ENCODE measurements around the gene CNTRL. TPM values are rescaled to one million over a fixed set of nuclear protein-coding genes. Genes with fewer than 3 reads are reported as not detected.

Gene CNTRL
- polyA plus RNA-seq, 1 donor from 2014 or later: 16.0 TPM

DNA sequence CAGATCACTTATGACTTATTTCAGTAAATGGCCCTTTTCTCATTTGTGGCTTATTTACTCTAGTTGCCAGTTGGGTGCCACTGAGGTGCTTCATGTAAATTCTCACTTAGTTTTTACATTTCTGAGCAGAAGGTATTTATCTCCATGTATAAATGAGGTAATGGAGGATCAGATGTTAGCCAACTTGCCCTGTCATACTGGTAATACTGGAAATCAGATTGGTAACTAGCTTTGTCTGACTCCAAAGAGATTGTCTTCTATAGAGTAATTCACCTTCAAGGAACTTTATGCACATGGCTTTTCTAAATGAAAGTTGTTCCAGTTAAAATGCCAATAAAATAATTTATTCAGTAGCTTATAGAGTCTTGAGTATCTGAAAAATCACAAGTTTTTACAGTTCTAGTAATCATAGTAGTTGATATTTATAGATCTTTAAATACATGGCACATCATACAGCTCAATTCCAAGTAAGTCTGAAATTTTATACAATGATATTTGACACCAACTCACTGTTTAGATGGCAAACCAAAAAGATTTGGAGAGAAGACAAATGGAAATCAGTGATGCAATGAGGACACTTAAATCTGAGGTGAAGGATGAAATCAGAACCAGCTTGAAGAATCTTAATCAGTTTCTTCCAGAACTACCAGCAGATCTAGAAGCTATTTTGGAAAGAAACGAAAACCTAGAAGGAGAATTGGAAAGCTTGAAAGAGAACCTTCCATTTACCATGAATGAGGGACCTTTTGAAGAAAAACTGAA, 98.2 kb downstream of the CNTRL start:
- Histone ChIP-seq H3K27ac (ENCODE audit: low read length) (no peak overlapping the region), H3K36me3 (ENCODE audit: insufficient read depth, low read length) (peaks cover 14% of the 10 kb centered on the region), H3K4me3 (ENCODE audit: low read length) (no peak overlapping the region)

DNA sequence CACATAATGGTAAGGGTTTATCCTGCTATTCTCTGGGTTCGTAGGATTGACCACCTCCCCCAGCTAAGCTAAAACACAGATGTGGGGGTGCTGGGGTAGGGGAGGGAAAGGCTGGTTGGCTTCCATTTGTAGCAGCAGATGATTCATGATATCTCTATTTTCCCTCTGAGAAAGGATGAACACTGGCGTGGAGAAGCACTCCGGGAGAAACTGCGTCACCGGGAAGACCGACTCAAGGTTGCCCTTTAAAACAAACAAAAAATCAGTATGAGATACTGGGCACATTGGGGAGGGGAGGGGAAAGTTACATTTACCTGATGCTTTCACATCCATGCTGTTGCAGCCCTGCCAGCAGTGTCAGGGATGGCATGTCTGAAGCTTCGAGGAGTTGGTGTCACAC, 98.7 kb downstream of the CNTRL start:
- no peaks in the 10 kb centered on the region for H3F3A ChIP-seq (ENCODE audit: insufficient read depth, low read length, poor library complexity, severe bottlenecking)
- H3K27me3 ChIP-seq (ENCODE audit: insufficient read depth, low read depth, low read length): no peaks in the 10 kb centered on the region
- H3K4me3 ChIP-seq (ENCODE audit: low read length): no peak overlapping the region
- TF ChIP-seq RAD21 (conservative IDR thresholded peaks at IDR 0.05) (no peak), TAF1 (IDR thresholded peaks at IDR 0.05; ENCODE audit: low read depth) (no peak), POLR2AphosphoS5 (IDR thresholded peaks at IDR 0.05) (no peak), SMC3 (conservative IDR thresholded peaks at IDR 0.05; ENCODE audit: poor library complexity) (no peak), EZH2 (IDR thresholded peaks at IDR 0.05; ENCODE audit: borderline replicate concordance, insufficient read depth, low read length, poor library complexity, severe bottlenecking) (no peak), EP300 (conservative IDR thresholded peaks at IDR 0.05; ENCODE audit: poor library complexity, severe bottlenecking) (no peak), MXI1 (conservative IDR thresholded peaks at IDR 0.05; ENCODE audit: poor library complexity, severe bottlenecking) (no peak)
- TF ChIP-seq, protein P1, sequence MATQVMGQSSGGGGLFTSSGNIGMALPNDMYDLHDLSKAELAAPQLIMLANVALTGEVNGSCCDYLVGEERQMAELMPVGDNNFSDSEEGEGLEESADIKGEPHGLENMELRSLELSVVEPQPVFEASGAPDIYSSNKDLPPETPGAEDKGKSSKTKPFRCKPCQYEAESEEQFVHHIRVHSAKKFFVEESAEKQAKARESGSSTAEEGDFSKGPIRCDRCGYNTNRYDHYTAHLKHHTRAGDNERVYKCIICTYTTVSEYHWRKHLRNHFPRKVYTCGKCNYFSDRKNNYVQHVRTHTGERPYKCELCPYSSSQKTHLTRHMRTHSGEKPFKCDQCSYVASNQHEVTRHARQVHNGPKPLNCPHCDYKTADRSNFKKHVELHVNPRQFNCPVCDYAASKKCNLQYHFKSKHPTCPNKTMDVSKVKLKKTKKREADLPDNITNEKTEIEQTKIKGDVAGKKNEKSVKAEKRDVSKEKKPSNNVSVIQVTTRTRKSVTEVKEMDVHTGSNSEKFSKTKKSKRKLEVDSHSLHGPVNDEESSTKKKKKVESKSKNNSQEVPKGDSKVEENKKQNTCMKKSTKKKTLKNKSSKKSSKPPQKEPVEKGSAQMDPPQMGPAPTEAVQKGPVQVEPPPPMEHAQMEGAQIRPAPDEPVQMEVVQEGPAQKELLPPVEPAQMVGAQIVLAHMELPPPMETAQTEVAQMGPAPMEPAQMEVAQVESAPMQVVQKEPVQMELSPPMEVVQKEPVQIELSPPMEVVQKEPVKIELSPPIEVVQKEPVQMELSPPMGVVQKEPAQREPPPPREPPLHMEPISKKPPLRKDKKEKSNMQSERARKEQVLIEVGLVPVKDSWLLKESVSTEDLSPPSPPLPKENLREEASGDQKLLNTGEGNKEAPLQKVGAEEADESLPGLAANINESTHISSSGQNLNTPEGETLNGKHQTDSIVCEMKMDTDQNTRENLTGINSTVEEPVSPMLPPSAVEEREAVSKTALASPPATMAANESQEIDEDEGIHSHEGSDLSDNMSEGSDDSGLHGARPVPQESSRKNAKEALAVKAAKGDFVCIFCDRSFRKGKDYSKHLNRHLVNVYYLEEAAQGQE (IDR thresholded peaks at IDR 0.05; ENCODE audit: borderline replicate concordance): no peak
- TF ChIP-seq, protein P2, sequence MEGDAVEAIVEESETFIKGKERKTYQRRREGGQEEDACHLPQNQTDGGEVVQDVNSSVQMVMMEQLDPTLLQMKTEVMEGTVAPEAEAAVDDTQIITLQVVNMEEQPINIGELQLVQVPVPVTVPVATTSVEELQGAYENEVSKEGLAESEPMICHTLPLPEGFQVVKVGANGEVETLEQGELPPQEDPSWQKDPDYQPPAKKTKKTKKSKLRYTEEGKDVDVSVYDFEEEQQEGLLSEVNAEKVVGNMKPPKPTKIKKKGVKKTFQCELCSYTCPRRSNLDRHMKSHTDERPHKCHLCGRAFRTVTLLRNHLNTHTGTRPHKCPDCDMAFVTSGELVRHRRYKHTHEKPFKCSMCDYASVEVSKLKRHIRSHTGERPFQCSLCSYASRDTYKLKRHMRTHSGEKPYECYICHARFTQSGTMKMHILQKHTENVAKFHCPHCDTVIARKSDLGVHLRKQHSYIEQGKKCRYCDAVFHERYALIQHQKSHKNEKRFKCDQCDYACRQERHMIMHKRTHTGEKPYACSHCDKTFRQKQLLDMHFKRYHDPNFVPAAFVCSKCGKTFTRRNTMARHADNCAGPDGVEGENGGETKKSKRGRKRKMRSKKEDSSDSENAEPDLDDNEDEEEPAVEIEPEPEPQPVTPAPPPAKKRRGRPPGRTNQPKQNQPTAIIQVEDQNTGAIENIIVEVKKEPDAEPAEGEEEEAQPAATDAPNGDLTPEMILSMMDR (IDR thresholded peaks at IDR 0.05; ENCODE audit: poor library complexity, severe bottlenecking): no peak
- no peaks in the 10 kb centered on the region for H3K79me2 ChIP-seq (replicated peaks; ENCODE audit: insufficient read depth, low read length)
- H3K9ac ChIP-seq (ENCODE audit: low read length): no peak overlapping the region
- H3K27ac ChIP-seq (ENCODE audit: low read length): no peak overlapping the region
- H3K4me2 ChIP-seq (ENCODE audit: low read length): no peak overlapping the region
- H3K36me3 ChIP-seq (ENCODE audit: insufficient read depth, low read length): peaks cover 10% of the 10 kb centered on the region
- no peaks in the 10 kb centered on the region for H3K9me2 ChIP-seq (ENCODE audit: insufficient read depth, low read length)
- H4K20me1 ChIP-seq (ENCODE audit: insufficient read depth): no peaks in the 10 kb centered on the region
- no peak overlapping the region for H2AFZ ChIP-seq (ENCODE audit: low read depth, low read length)
- no peaks in the 10 kb centered on the region for H3K9me3 ChIP-seq (ENCODE audit: low read length)

More for the DNA sequence above, 98.2 kb downstream of the CNTRL start:
- no peaks in the 10 kb centered on the region for H3K9me3 ChIP-seq (ENCODE audit: low read length)
- no peak overlapping the region for H2AFZ ChIP-seq (ENCODE audit: low read depth, low read length)
- no peaks in the 10 kb centered on the region for H3K79me2 ChIP-seq (replicated peaks; ENCODE audit: insufficient read depth, low read length)
- no peaks in the 10 kb centered on the region for H3K9me2 ChIP-seq (ENCODE audit: insufficient read depth, low read length)
- H3F3A ChIP-seq (ENCODE audit: insufficient read depth, low read length, poor library complexity, severe bottlenecking): no peaks in the 10 kb centered on the region
- TF ChIP-seq TAF1 (IDR thresholded peaks at IDR 0.05; ENCODE audit: low read depth): no peak
- TF ChIP-seq, protein P2 (IDR thresholded peaks at IDR 0.05; ENCODE audit: poor library complexity, severe bottlenecking): no peak
- TF ChIP-seq, protein P1 (IDR thresholded peaks at IDR 0.05; ENCODE audit: borderline replicate concordance): no peak
- no peak for TF ChIP-seq EZH2 (IDR thresholded peaks at IDR 0.05; ENCODE audit: borderline replicate concordance, insufficient read depth, low read length, poor library complexity, severe bottlenecking)
- no peak for TF ChIP-seq POLR2AphosphoS5 (IDR thresholded peaks at IDR 0.05)
- no peak for TF ChIP-seq EP300 (conservative IDR thresholded peaks at IDR 0.05; ENCODE audit: poor library complexity, severe bottlenecking)
- TF ChIP-seq SMC3 (conservative IDR thresholded peaks at IDR 0.05; ENCODE audit: poor library complexity): no peak
- no peak for TF ChIP-seq RAD21 (conservative IDR thresholded peaks at IDR 0.05)
- TF ChIP-seq MXI1 (conservative IDR thresholded peaks at IDR 0.05; ENCODE audit: poor library complexity, severe bottlenecking): no peak
- H3K4me2 ChIP-seq (ENCODE audit: low read length): no peak overlapping the region
- no peaks in the 10 kb centered on the region for H4K20me1 ChIP-seq (ENCODE audit: insufficient read depth)
- H3K9ac ChIP-seq (ENCODE audit: low read length): no peak overlapping the region
- no peaks in the 10 kb centered on the region for H3K27me3 ChIP-seq (ENCODE audit: insufficient read depth, low read depth, low read length)

Data from neural cell (in vitro differentiated cells).